ENCODE measurements around the gene TUB.
A peak's percentile ranks its signal among the peaks of the same experiment; 100 is the strongest.

Gene TUB, protein sequence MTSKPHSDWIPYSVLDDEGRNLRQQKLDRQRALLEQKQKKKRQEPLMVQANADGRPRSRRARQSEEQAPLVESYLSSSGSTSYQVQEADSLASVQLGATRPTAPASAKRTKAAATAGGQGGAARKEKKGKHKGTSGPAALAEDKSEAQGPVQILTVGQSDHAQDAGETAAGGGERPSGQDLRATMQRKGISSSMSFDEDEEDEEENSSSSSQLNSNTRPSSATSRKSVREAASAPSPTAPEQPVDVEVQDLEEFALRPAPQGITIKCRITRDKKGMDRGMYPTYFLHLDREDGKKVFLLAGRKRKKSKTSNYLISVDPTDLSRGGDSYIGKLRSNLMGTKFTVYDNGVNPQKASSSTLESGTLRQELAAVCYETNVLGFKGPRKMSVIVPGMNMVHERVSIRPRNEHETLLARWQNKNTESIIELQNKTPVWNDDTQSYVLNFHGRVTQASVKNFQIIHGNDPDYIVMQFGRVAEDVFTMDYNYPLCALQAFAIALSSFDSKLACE

DNA sequence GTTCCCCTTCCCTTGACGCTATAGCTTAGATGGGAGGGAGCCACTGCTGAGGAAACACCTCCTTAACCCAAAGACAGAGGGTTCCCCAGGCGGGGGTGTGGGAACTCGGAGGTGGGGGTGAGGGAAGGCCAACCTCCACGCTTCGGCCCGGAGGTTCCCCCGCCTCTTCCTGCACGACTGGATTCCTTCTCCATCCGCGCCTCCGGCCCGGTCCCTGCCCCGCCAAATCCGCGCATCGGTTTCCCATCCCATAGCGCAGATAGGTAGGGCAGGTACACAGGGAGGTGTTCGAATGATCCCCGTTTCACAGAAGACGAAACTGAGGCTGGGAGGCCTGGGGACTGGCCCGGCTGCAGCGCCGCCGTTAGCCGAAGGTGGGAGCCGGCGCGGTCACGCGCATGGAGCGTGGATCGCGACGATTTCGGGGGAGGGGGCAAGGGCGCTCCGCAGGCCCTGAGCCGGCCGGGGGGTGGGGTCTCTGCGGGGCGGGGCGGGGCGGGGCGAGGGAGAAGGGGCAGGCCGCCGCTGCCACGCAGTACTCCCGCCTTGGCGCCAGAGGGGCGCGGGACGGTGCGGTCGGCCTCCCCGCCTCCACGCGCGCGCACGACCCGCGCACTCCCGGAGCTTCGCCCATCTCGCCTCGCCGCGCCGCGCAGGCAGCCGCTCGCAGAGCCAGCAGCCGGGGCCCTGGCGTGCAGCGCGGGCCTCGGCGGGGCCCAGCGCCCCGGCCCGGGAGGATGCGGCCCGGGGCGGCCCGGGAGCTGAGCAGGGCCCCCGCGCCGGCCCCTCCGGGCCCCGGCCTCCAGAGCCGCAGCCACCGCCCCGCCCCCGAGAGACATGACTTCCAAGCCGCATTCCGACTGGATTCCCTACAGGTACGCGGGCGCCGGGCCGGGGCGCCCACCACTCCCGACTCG, at the start of gene TUB:
TUB (plus strand) TSS at position 538 of the 917 bp plus-strand sequence; CDS start at position 838, 300 bp downstream.
- DNase-seq: peak; percentile 53

DNA sequence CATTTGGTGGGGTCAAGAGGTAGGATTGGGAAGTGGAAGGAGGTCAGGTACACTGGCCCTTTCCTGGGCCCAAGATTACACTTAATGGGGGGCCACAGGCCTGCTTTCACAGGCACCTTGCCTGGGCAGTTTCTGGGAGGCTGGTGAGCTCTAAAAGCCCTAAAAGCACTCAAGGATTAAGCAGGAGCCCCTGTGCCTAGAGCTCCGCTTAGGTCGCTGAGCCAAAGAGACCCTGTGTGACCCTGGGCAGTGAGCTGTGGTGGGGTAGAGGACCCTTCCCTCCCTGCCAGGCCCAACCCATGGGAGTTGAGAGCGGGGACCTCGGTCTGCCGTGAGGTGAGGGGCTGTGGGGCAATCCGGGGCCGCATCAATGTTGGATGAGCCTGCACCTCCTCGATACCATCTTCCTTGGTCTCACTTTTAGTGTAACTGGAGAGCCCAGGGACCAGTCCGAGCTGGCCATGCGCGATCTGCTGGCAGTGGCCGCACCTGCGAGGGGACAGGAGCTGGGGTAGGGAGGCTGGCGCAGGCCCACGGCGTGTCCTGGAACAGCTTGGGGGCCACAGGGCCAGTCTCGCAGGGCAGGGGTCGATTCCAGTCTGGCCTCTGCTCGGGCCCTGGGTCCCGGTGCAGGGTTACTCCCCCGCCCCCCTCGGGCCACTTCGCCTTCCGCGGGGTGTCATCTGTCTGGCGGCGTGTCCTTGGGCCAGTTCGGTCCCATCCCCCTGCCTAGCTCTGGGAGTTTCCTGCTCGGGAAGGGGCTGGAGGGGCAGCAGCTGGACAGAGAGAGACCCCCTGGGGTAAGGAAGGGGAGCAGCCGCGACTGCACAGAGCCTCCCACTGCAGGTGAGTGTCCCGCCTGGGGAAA, 49.5 kb upstream of the TUB start:
- DNase-seq: no peak

DNA sequence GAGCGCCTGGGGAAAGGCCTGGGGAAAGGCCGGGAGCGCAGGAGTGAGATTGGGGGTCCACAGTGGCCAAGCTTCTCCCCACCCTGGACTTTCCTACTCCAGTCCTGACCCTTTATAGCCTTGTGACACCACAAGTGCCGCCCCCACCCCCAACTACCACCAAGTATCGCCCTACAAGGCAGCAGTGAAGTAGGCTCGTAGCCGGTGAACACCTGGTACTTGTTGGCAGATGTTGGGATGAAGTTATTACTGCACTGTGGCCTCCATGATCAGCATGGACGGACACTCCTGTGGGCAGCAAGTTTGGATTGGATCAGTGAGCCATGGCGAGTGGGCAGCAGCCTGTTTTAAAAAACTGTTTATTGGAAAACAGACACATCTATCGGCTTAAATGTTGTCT, 48.9 kb upstream of the TUB start:
- DNase-seq: no peak

- DNase-seq: no peak
These were observed 48.3 kb upstream of the TUB start for GRCh38 chr11:8032576-8033304.

DNA sequence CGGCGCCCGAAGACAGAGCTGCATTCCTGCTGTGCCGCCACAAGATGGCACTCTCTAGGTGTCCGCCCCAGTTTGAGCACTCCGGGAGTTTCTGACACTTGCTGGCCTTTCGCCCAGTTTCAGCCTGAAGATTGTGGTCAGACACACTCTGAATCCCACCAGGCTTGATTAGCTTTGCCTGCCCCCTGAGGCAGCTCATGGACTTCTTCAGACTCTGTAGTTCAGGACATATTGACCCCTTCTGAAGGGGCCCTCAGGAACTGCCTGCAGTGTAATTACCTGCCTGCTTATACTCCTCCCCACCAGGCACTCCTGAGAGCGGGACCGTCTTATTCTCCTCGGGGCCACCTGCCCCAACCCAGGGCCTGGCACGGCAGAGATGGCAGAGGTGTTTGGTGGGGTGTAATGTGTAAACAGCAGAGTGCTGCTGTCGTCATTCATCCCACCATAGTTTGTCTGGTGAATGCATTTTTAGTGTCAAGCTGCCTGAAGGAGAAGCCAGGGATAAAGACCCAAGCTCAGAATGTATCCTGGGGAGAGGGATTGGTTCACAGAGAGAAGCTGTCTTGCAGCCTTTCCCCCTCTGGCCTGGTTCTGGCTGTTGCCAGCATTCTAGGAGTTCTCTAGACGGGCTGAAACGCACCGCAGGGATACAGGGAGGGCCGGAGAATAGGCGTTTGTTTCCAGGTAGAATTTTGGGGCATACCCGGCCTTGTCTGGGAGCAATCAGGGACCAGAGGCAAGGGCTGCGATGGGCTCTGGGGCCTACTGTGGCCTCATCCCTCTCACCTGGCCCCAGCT, 47.5 kb upstream of the TUB start:
- DNase-seq: peak; percentile 85

- no peak for DNase-seq
These were observed 46.9 kb upstream of the TUB start for GRCh38 chr11:8034106-8034585.

DNA sequence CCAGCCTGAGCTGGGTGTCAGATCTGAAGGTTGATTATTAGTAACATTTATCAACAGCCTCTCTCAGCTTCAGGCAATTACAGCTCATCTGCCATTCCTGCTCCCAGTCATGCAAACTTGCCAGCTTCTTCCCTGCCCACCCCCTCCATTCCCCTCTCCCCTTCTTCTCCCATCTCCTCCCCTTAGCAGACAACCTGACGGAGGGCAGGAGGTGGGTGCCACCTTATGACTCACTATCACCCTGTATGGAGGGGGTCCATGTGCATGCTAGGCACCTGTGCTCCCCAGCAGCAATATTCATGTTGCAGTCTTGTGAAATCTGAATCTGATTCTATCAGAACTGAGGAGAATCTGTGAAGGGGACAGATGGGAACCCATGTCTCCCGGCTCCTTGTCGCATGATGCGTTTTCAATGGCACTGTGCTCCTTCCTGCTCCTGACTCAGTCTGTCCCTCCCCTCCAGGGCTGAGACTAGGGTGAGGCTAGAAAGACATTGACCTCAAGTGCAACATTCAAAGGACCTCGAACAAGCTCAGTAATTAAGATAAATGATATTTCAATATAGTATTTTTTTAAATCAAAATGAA, 46.3 kb upstream of the TUB start:
- no peak for DNase-seq

- no peak for DNase-seq
These were observed 45.7 kb upstream of the TUB start for GRCh38 chr11:8035200-8035855.

DNA sequence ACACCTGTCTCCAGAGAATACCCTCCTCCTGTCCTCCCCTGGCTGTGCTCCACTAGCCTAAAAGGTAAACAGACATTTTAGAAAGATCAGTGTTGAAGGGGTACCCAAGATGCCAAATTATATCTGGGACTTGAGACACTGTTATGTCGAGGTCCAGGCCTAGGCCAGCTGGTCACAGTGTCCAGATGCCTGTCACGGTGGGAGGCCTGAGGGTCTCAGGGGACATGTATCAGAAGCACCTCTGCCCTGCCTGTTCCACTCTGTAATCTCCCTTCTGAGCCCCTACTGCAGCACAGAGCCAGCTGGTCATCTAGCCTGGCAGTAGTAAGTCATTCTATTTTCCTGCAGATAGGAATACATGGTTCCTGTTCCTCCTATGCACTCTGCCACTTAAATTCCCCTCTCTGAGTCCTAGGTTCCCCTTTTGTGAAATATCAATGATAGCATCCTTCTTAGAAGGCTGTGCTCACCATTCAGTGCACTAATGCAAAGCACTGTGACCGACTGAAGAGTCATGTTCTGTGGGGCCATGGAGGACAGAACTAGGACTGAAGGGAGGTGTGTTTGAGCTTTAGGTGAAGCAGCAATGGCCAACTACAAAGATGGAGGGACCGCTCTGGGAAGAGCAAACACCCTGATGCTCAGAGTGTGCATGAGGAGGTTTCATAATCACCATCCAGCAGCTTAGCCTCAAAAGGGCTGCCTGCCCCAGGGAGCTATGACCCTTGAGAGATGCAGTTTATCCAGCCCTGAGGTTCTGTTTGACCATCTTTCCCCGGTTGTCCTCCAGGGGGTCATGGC, 44.8 kb upstream of the TUB start:
- DNase-seq: no peak

DNA sequence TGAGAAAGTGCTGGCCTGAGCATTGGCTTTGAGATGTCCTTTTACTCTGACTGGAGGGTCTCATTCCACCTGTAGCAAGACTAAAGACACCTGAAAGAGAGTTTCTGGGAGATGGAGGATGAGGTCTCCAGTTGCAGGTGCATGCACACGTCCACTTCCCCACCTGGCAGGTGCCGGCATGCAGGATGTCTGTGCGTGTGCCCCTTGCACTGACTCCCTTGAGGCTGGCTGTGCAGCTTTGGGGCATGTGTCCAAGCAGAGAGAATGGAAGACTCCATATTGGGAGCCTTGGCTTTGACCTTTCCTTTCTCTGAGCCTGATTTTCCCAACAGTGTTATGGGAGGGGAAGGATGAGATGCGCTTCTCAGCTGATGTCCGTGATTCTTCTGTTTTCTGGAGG, 44.0 kb upstream of the TUB start:
- no peak for DNase-seq

DNA sequence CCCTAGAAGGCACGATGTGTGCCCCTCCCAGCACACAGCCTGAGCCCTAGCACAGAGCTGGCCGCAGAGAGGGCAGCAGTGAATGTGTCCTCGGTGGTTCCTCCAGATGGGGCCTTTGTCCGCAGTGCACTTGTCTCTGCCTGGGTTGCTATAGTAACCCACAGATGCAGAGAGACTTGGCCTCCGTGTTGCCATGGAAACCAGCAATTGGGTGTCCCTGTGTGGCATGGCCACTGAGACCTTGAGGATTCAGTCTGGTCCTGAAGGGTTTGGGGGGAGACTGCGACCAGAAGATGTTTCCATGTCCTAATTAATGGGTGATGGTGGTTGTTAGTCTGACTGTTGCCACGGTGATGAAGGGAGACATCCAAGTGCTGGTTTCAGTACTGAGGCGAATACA, 42.6 kb upstream of the TUB start:
- DNase-seq: no peak

DNA sequence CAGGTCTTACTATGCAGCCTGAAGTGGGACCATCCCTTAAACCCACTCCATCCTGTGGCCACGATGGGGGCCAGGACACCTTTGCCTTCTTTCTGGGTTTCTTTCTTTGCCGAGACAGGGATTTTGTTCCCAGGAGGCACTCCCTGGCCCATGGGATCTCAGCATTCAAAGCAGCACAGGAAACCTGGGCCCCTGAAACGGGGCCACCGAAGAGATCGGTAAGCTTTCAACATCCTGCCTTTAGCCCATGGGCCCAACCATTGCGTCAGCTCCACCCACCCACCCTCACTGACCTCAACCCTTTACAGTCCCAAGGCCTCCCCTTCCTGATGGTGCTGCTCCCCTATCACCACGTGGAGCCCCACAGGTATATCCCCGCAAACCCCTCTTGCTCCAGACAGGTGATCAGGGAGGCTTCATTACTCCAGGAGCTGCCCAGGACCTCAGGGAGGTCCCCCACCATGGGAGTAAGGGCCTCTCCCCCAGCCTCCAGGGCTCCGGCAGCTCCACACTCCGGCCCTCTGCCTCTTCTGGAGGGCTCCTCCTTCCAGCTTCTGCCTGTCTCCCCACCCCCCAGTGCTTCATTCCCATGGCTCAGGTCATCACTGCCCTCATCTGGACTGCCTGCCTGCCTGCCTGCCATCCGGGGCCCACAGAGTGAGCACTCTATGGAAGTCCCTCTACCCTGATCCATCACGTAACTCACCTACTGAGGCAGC, 42.0 kb upstream of the TUB start:
- DNase-seq: no peak

DNA sequence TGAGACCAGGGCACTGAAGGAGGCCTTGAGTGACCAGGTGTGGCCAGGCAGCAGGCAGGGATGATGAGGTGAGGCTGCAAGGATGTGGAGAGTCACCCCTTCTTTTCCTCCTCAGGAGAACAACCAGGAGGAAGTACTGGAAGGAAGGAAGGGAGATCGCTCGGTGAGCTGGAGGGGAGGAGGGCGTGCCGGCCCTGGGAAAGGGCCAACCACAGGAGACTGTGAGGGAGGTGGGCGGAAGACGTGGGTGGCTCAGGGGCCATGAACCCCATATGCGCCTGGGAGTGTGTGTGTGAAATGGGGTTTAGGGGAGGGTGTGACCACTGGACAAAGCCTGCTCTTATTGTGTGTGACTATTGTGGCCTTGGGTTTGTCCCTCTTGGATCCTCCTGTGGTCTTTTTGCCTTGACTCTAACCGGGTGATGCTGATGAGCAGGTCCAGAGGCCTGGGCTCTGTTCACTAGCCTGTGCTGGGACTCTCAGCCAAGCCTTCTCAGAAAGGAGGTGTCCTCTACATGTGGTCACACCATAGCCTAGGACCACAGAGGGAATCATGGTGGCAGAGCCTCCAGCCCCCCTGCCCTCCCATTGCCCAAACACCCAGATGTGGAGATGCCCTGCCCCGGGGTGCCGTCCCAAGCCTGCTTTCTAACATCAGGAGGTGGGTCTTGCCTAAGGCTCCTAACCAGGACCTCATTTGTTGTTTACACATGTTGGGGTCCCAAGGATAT, 41.3 kb upstream of the TUB start:
- no peak for DNase-seq

DNA sequence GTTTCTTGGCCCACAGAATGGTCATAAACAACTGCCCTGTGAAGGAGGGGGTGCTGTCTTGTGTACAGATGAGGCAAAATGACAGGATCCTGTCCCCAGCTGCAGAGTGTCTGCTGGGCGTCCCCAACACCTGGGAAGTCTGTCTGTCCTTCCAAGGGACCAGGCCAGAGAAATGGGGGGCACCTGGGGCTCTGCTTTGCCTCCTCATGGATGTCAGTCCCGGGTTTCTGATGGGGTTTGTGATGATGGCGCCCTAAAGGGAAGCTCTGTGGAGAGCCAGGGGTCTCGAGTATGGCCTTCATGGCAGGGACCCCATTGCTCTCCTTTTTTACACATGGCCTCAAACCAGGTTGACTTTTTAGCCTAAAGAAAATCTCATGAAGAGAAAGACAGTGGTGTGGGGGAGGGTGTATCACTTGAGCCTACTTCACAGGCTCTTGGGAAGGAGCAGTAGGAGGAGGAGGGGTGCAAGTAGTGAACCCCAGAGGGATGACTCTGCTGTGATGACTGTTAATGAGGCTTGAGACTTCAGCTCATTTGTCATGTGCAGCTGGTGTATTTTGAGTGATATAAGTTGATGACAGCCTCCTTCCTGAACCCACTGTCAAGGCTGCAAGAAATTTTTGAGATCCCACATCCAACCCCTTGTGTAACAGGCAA, 40.6 kb upstream of the TUB start:
- DNase-seq: peak; percentile 57

DNA sequence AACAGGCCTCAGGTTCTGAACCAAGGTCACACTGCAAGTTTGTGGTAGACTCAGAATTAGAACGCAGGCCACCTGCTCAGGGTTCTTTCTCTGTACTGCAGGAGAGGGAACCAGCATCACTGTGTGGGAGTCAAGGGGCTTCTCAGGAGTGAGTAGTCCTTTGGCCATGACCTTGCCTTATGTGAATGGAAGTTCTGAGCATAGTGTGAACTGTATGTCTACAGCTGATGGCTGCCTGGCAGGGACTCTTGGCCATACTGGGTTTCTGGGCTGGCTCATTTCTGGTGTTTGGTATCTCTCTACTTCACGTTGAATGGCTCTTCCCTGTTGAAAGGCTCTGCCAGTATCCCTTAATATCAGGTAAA, 40.1 kb upstream of the TUB start:
- DNase-seq: no peak

DNA sequence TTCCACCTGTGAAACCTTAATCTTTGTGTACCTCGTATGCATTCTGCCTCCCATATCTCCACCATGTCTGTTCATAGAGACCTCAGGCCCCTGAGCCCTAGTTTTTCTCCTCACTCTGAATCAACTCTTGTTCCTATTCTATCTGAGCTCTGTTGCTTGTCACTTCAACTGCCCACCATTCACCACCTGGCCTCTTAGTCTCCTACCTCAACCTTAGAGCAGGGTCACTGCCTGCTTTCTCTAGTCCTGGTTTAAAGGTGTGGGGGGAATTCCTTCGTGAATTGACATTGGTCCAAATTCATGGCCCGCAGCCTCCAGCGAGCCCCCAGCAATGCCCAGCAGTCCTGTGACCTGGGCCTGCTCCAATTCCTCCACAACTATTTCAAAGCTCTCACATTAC, 39.4 kb upstream of the TUB start:
- no peak for DNase-seq

GRCh38 chr11:8043756-8044155, 37.3 kb upstream of the TUB start:
- DNase-seq: no peak
